HepG2 (cell line): ENCODE data around the gene MEAK7. TPM values are rescaled to one million over a fixed set of nuclear protein-coding genes. Genes with fewer than 3 reads are reported as not detected.

Experiments
- ATAC-seq: fragments of 200-7000 bp; cut with Tn5 transposase; 3 replicates; pipeline ENCODE4 v1.9.1; 2020; ENCODE audit warnings: mild to moderate bottlenecking, moderate library complexity
- BruUV-seq: library from RNA; stranded (reverse); fragments of 400-500 nt; replicated peaks from 2 replicates; lab custom pipeline; 2021; lab: Mats Ljungman, UMichigan
- CTCF ChIA-PET: fragments of 300-600 bp; formaldehyde crosslinking; extraction: SDS; loops from one replicate; lab custom pipeline; 2021; ENCODE audit warnings: low total read pairs, inconsistent platforms, low intra/inter-chr PET ratio; lab: Yijun Ruan, JAX
- POLR2A ChIA-PET: fragments of 350-600 bp; sonication (Branson Sonifier 250); formaldehyde crosslinking; loops from one replicate; lab custom pipeline; 2020; ENCODE audit warnings: antibody characterized with exemption, inconsistent platforms; lab: Yijun Ruan, JAX
- DNase-seq: peaks from one replicate; pipeline ENCODE4 v3.0.0-alpha.2; 2015; ENCODE audit warnings: low spot score
- FAIRE-seq: peaks from 3 replicates; lab custom pipeline; 2011; peaks lifted over from hg19 to GRCh38; lab: Jason Lieb, UNC
- H2AFZ ChIP-seq: one replicate; pipeline ENCODE4 v1.6.1; 2011; ENCODE audit warnings: low read length, inconsistent platforms
- H3K27ac ChIP-seq: fragments of 300-600 bp; 3 replicates; pipeline ENCODE4 v1.8.0; 2011; ENCODE audit warnings: mixed run types, mild to moderate bottlenecking, mixed read lengths, low read length, inconsistent platforms; ENCODE audit not compliant: insufficient read depth; ENCODE audit errors: extremely low read length
- H3K27me3 ChIP-seq, 2 experiments: fragments of 200-600 bp in 1 of 2; 2 replicates in 1 of 2; 3 replicates in 1 of 2; pipeline versions ENCODE4 v1.6.0 to v1.8.0; 2011; ENCODE audit warnings: low read length in 2 of 2, mild to moderate bottlenecking in 2 of 2, moderate library complexity in 2 of 2, inconsistent platforms in 1 of 2; ENCODE audit not compliant: insufficient read depth in 2 of 2, control insufficient read depth in 1 of 2
- H3K36me3 ChIP-seq, 2 experiments: fragments of 200-600 bp in 1 of 2; replicated peaks in 1 of 2; 2 replicates in 1 of 2; 3 replicates in 1 of 2; pipeline versions ENCODE4 v1.5.1 to v1.8.0; 2011; ENCODE audit warnings: low read length in 2 of 2, inconsistent platforms in 1 of 2; ENCODE audit not compliant: insufficient read depth in 2 of 2, control insufficient read depth in 1 of 2
- H3K4me1 ChIP-seq: 2 replicates; pipeline ENCODE4 v1.5.1; 2012; ENCODE audit warnings: low read length, inconsistent platforms; ENCODE audit not compliant: insufficient read depth
- H3K4me2 ChIP-seq: 2 replicates; pipeline ENCODE4 v1.6.0; 2011; ENCODE audit warnings: low read depth, low read length, inconsistent platforms
- H3K4me3 ChIP-seq, 3 experiments: fragments of 200-600 bp in 1 of 3; sonication (generic), shearing (Covaris generic) in 1 of 3; replicated peaks in 1 of 3; 2 replicates each; pipeline ENCODE4 v1.5.1; 2011 to 2016; ENCODE audit warnings: low read length in 3 of 3, inconsistent platforms in 2 of 3, low read depth in 2 of 3, mild to moderate bottlenecking in 2 of 3, control low read depth in 1 of 3, mixed read lengths in 1 of 3; ENCODE audit not compliant: insufficient read depth in 1 of 3
- H3K79me2 ChIP-seq: one replicate; pipeline ENCODE4 v1.6.1; 2011; ENCODE audit warnings: low read length, inconsistent platforms; ENCODE audit not compliant: insufficient read depth
- H3K9ac ChIP-seq: 2 replicates; pipeline ENCODE4 v1.6.0; 2011; ENCODE audit warnings: mild to moderate bottlenecking, low read depth, low read length, inconsistent platforms; ENCODE audit not compliant: insufficient read depth
- H3K9me3 ChIP-seq: 2 replicates; pipeline ENCODE4 v1.5.1; 2012; ENCODE audit warnings: mild to moderate bottlenecking, low read length
- H4K20me1 ChIP-seq: 2 replicates; pipeline ENCODE4 v1.6.0; 2011; ENCODE audit warnings: inconsistent platforms, mild to moderate bottlenecking, low read length, moderate library complexity; ENCODE audit not compliant: insufficient read depth
- ADNP ChIP-seq: sonication (generic); formaldehyde crosslinking; IDR thresholded peaks from 2 replicates; pipeline ENCODE4 v1.4.0; 2020; ENCODE audit warnings: missing genetic modification reagents
- NAIF1 ChIP-seq: sonication (generic); formaldehyde crosslinking; IDR thresholded peaks from 2 replicates; pipeline ENCODE4 v1.5.0; 2020; ENCODE audit warnings: mild to moderate bottlenecking, missing genetic modification reagents, borderline replicate concordance
- NFRKB ChIP-seq: fragments of 450-650 bp; IDR thresholded peaks from 2 replicates; pipeline ENCODE4 v1.6.1; 2017
- NR2C2 ChIP-seq: sonication (generic); formaldehyde crosslinking; IDR thresholded peaks from 2 replicates; pipeline ENCODE4 v1.4.0; 2020; ENCODE audit warnings: missing genetic modification reagents, mild to moderate bottlenecking, moderate library complexity, borderline replicate concordance
- POLR2AphosphoS2 ChIP-seq: IDR thresholded peaks from 2 replicates; pipeline ENCODE4 v1.6.1; 2011; ENCODE audit warnings: low read depth, low read length, improper control_type of control experiment
- RFX3 ChIP-seq: IDR thresholded peaks from 2 replicates; pipeline ENCODE4 v1.6.1; 2016; ENCODE audit warnings: missing biosample characterization, missing genetic modification reagents
- TEAD2 ChIP-seq: sonication (generic); formaldehyde crosslinking; IDR thresholded peaks from 2 replicates; pipeline ENCODE4 v1.9.0; 2021; ENCODE audit warnings: missing genetic modification reagents
- ZNF33A ChIP-seq: sonication (generic); formaldehyde crosslinking; IDR thresholded peaks from 2 replicates; pipeline ENCODE4 v1.5.1; 2020; ENCODE audit warnings: missing genetic modification reagents, mild to moderate bottlenecking, moderate library complexity, borderline replicate concordance
- ZNF619 ChIP-seq: sonication (generic); formaldehyde crosslinking; IDR thresholded peaks from 2 replicates; pipeline ENCODE4 v1.4.0; 2020; ENCODE audit warnings: mild to moderate bottlenecking, missing genetic modification reagents
- ZNF780A ChIP-seq: sonication (generic); formaldehyde crosslinking; IDR thresholded peaks from 2 replicates; pipeline ENCODE4 v1.8.0; 2022; ENCODE audit warnings: mild to moderate bottlenecking, missing genetic modification reagents, moderate library complexity
- ZNF792 ChIP-seq: IDR thresholded peaks from 2 replicates; pipeline ENCODE4 v1.6.1; 2016
- ZNF839 ChIP-seq: sonication (generic); formaldehyde crosslinking; IDR thresholded peaks from 2 replicates; pipeline ENCODE4 v1.4.0; 2020; ENCODE audit warnings: missing genetic modification reagents, mild to moderate bottlenecking, borderline replicate concordance
- WGBS: methylation state at CpG from one replicate; pipeline ENCODE4 v1.1.6; 2017; ENCODE audit warnings: low lambda C conversion rate; 5-methylcytosine and 5-hydroxymethylcytosine counted together
- in situ Hi-C: cut with HindIII; loops from 2 replicates; pipeline ENCODE4 v1.10.0; 2017; ENCODE audit warnings: low pct_unique_long_range_greater_than_20kb; ENCODE audit not compliant: extremely low pct_ligation_motif_present
- intact Hi-C: fragments of 100-400 bp; cut with micrococcal nuclease; formaldehyde crosslinking; loops from one replicate; pipeline ENCODE4 v1.10.0; 2022; ENCODE audit not compliant: unreplicated experiment
- polyA plus RNA-seq, 8 experiments: library from polyadenylated mRNA; depleted of rRNA in 3 of 8; stranded (reverse) in 7 of 8; unstranded in 1 of 8; fragments of >200 nt; fragmentation: Illumina TruSeq in 4 of 8; extraction: Trizol in 4 of 8; gene quantifications; 2 replicates each; pipeline versions ENCODE4 v1.2.1 to v1.2.3, GENCODE V29; 2011 to 2016; ENCODE audit warnings: low read depth in 4 of 8, missing spikeins in 1 of 8, mixed read lengths in 1 of 8; ENCODE audit not compliant: insufficient read depth in 1 of 8
- total RNA-seq, 5 experiments: library from RNA; depleted of rRNA; stranded (reverse); fragments of >200 nt; fragmentation: Illumina TruSeq; extraction: Trizol; gene quantifications; 2 replicates each; pipeline ENCODE4 v1.2.3, GENCODE V29; 2016; ENCODE audit warnings: low read depth in 1 of 5
- TF ChIP-seq, protein P1 (sequence below): sonication (generic); formaldehyde crosslinking; IDR thresholded peaks from 2 replicates; pipeline ENCODE4 v1.8.0; 2022; ENCODE audit warnings: mild to moderate bottlenecking, missing genetic modification reagents, moderate library complexity
- TF ChIP-seq, protein P2 (sequence below): sonication (generic); formaldehyde crosslinking; IDR thresholded peaks from 2 replicates; pipeline ENCODE4 v1.4.0; 2020; ENCODE audit warnings: mild to moderate bottlenecking, missing genetic modification reagents
- TF ChIP-seq, protein P3 (sequence below): IDR thresholded peaks from 2 replicates; pipeline ENCODE4 v1.4.0; 2020; ENCODE audit warnings: mild to moderate bottlenecking, missing genetic modification reagents
- TF ChIP-seq, protein P4 (sequence below): sonication (generic); formaldehyde crosslinking; IDR thresholded peaks from 2 replicates; pipeline ENCODE4 v1.9.0; 2021; ENCODE audit warnings: missing genetic modification reagents, mild to moderate bottlenecking, borderline replicate concordance

MEAK7 gene
- total and polyA plus RNA-seq, 2 of the 13 experiments (the other 11 are each of a cell fraction or from before 2014, with no cell fraction given) = 11.8 to 14.7 TPM

DNA sequence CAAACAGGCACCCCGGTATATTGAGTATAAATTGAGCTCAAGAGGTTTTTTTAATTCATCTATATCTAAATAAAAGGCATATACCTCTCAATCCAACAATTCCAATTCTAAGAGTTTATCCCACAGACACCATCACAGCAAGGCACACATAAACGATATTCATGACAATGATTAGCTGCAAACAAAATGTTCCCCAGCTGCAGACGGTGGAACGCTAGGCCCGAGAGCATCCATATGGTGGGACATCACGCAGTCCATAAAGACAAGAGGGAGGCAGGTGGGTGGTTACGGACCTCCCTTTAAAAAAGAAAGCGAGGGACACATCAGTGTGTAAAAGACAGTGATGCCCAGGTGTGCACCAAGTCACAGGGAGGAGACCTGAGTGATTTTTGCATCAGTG is 28.1 kb downstream of the MEAK7 start (continued):
- TF ChIP-seq, protein P1, sequence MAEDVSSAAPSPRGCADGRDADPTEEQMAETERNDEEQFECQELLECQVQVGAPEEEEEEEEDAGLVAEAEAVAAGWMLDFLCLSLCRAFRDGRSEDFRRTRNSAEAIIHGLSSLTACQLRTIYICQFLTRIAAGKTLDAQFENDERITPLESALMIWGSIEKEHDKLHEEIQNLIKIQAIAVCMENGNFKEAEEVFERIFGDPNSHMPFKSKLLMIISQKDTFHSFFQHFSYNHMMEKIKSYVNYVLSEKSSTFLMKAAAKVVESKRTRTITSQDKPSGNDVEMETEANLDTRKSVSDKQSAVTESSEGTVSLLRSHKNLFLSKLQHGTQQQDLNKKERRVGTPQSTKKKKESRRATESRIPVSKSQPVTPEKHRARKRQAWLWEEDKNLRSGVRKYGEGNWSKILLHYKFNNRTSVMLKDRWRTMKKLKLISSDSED (CRISPR knock-in tag) = no peak
- TF ChIP-seq, protein P2, sequence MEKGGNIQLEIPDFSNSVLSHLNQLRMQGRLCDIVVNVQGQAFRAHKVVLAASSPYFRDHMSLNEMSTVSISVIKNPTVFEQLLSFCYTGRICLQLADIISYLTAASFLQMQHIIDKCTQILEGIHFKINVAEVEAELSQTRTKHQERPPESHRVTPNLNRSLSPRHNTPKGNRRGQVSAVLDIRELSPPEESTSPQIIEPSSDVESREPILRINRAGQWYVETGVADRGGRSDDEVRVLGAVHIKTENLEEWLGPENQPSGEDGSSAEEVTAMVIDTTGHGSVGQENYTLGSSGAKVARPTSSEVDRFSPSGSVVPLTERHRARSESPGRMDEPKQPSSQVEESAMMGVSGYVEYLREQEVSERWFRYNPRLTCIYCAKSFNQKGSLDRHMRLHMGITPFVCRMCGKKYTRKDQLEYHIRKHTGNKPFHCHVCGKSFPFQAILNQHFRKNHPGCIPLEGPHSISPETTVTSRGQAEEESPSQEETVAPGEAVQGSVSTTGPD (CRISPR knock-in tag) = no peak
- TF ChIP-seq ZNF780A (CRISPR knock-in tag) (no peak), RFX3 (CRISPR knock-in tag) (no peak), ZNF792 (no peak), NAIF1 (CRISPR knock-in tag) (no peak), POLR2AphosphoS2 (no peak), ZNF33A (CRISPR knock-in tag) (no peak)

DNA sequence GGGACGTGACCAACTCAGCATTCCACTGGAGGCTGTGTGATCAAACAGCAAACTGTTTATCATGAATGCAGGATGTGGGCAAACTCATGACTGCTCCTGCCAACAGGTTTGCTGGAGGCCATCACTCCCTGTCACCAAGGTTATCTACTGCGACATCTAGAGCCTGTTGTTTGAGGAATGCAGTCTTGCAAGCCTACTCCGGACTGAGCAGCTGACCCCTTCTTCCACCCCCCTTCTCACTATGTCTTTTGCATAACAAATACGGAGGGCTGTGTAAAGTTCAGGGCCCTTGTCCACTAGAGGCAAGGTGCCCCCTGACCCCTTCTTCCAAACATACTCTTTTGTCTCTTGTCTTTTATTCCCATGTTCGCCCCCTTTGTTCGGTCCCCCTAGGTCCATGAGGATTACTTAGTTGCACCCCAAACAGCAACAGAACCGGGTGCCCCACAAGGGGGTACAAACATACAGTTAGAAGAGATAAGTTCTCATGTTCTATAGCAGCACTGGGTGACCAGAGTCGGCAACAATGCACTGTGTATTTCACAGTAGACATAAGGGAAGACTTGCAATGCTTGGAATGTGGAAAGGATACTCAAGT is 28.7 kb downstream of the MEAK7 start:
- no peaks in the 10 kb centered on the region for H4K20me1 ChIP-seq
- H2AFZ ChIP-seq = no peak overlapping the region
- FAIRE-seq (peak; percentile 80), ATAC-seq (peak; percentile 60), DNase-seq (peak; percentile 52)
- ChIA-PET CTCF (no interaction called here), POLR2A (no interaction called here)
- WGBS = 33% methylated on average over 8 of the region's 8 CpGs
- H3K4me2 ChIP-seq = no peak overlapping the region
- no peak overlapping the region for H3K4me3 ChIP-seq
- no peak overlapping the region for H3K9ac ChIP-seq
- in situ Hi-C loops (no loop called here), intact Hi-C loops (no loop called here)
- H3K79me2 ChIP-seq = no peaks in the 10 kb centered on the region
- H3K9me3 ChIP-seq = 0 out of 2 replicates have a peak, but pooled peaks cover 3% of the 10 kb centered on the region
- H3K36me3 ChIP-seq = peaks cover 2 to 3% of the 10 kb centered on the region in 2 experiments; a peak in 2 of 5 replicates
- peaks cover 10% of the 10 kb centered on the region; the same call in 1 of the 2 replicates for H3K4me1 ChIP-seq
- H3K27me3 ChIP-seq = no peaks in the 10 kb centered on the region
- BruUV-seq = no TSS peak
- no peak overlapping the region for H3K27ac ChIP-seq
- TF ChIP-seq TEAD2 (no peak), ADNP (CRISPR knock-in tag) (no peak), NFRKB (no peak), NR2C2 (CRISPR knock-in tag) (0 out of 2 replicates have a peak, but pooled peaks have one; percentile 44), ZNF619 (CRISPR knock-in tag) (no peak), ZNF839 (CRISPR knock-in tag) (no peak)
- TF ChIP-seq, protein P3, sequence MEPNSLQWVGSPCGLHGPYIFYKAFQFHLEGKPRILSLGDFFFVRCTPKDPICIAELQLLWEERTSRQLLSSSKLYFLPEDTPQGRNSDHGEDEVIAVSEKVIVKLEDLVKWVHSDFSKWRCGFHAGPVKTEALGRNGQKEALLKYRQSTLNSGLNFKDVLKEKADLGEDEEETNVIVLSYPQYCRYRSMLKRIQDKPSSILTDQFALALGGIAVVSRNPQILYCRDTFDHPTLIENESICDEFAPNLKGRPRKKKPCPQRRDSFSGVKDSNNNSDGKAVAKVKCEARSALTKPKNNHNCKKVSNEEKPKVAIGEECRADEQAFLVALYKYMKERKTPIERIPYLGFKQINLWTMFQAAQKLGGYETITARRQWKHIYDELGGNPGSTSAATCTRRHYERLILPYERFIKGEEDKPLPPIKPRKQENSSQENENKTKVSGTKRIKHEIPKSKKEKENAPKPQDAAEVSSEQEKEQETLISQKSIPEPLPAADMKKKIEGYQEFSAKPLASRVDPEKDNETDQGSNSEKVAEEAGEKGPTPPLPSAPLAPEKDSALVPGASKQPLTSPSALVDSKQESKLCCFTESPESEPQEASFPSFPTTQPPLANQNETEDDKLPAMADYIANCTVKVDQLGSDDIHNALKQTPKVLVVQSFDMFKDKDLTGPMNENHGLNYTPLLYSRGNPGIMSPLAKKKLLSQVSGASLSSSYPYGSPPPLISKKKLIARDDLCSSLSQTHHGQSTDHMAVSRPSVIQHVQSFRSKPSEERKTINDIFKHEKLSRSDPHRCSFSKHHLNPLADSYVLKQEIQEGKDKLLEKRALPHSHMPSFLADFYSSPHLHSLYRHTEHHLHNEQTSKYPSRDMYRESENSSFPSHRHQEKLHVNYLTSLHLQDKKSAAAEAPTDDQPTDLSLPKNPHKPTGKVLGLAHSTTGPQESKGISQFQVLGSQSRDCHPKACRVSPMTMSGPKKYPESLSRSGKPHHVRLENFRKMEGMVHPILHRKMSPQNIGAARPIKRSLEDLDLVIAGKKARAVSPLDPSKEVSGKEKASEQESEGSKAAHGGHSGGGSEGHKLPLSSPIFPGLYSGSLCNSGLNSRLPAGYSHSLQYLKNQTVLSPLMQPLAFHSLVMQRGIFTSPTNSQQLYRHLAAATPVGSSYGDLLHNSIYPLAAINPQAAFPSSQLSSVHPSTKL (CRISPR knock-in tag) = 0 out of 2 replicates have a peak, but pooled peaks have one; percentile 28
- TF ChIP-seq, protein P4, sequence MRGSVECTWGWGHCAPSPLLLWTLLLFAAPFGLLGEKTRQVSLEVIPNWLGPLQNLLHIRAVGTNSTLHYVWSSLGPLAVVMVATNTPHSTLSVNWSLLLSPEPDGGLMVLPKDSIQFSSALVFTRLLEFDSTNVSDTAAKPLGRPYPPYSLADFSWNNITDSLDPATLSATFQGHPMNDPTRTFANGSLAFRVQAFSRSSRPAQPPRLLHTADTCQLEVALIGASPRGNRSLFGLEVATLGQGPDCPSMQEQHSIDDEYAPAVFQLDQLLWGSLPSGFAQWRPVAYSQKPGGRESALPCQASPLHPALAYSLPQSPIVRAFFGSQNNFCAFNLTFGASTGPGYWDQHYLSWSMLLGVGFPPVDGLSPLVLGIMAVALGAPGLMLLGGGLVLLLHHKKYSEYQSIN (CRISPR knock-in tag) = no peak
